Stimulated activated memory B cell treated with anti-CD40 and anti-IgM and Interleukin-4, amounts not matched to agents 10 μg/mL and 1 μg/mL and 100 μg/mL, for 72 hours (primary cell): Measurements from ENCODE around the gene GALK2.

Source experiments
- ATAC-seq: fragments of 150-1000 bp; cut with Tn5 transposase; 2 replicates; pipeline ENCODE4 v1.10.0; 2021
- H3K27ac Mint-ChIP-seq: one replicate; pipeline ENCODE4 v1.8.0; 2022; ENCODE audit warnings: mild to moderate bottlenecking, mixed read lengths
- H3K27me3 Mint-ChIP-seq: one replicate; pipeline ENCODE4 v1.8.0; 2022; ENCODE audit warnings: mixed read lengths
- H3K36me3 Mint-ChIP-seq: one replicate; pipeline ENCODE4 v1.8.0; 2022; ENCODE audit warnings: mixed read lengths
- H3K4me1 Mint-ChIP-seq: one replicate; pipeline ENCODE4 v1.8.0; 2022; ENCODE audit warnings: mixed read lengths
- H3K4me3 Mint-ChIP-seq: one replicate; pipeline ENCODE4 v1.8.0; 2022; ENCODE audit warnings: mild to moderate bottlenecking, moderate library complexity, mixed read lengths
- H3K9me3 Mint-ChIP-seq: one replicate; pipeline ENCODE4 v1.8.0; 2022; ENCODE audit warnings: mixed read lengths

Gene GALK2

DNA sequence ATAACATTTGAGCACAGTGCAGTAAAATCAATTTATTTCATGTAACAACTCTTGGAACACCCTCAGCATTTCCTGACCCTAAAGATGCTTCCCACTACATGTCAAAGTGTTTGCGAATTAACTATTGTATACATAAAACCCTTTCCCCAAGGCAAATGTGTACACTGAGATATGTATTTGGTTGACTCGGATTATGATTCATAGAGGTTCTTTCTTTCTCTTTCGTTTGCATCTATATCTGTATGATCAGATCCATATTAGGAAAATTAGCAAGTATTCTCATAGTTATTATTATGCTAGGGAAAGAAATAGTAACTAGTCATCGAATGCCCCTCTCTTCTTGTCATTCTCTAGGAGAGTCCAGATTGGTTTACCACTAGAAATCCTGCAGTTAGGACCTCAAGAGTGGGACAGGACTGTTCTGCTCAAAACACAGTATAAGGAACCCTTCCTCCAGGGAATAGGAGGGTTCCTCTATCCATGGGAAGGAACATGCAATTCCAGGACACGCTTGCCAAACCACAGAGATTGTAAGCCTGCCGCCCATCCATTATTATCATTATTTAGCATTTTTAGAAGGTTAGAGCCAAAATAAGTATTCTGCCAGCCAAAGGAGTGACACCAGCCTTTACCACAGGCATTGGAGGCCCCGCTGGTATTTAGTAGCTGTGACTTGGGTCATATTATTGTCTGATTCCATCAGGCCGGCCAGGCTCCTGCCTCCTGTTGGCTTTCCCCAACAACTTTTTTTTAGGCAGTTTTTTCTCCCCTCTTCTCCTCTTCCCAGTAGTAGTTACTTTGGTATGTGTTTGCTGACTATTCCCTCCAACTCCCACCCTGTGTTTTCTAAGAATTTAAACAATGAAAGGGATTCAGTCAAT, 100.7 kb downstream of the GALK2 start:
- Mint-ChIP-seq H3K27me3 (no peaks in the 10 kb centered on the region), H3K27ac (no peak overlapping the region), H3K36me3 (peaks cover 29% of the 10 kb centered on the region), H3K9me3 (no peaks in the 10 kb centered on the region), H3K4me1 (no peaks in the 10 kb centered on the region), H3K4me3 (no peak overlapping the region)
- ATAC-seq, result no peak

GRCh38 chr15:49273734-49274318, 103.8 kb downstream of the GALK2 start:
- ATAC-seq, result no peak
- Mint-ChIP-seq H3K36me3 (peaks cover 24% of the 10 kb centered on the region), H3K4me3 (no peak overlapping the region), H3K27ac (no peak overlapping the region), H3K9me3 (no peaks in the 10 kb centered on the region), H3K27me3 (no peaks in the 10 kb centered on the region), H3K4me1 (no peaks in the 10 kb centered on the region)

GRCh38 chr15:49278751-49279150, 108.7 kb downstream of the GALK2 start:
- H3K4me3 Mint-ChIP-seq, result no peak overlapping the region
- ATAC-seq, result no peak
- H3K27ac Mint-ChIP-seq, result no peak overlapping the region
- H3K4me1 Mint-ChIP-seq, result no peaks in the 10 kb centered on the region
- H3K9me3 Mint-ChIP-seq, result no peaks in the 10 kb centered on the region
- H3K36me3 Mint-ChIP-seq, result peaks cover 48% of the 10 kb centered on the region
- no peaks in the 10 kb centered on the region for H3K27me3 Mint-ChIP-seq

GRCh38 chr15:49279521-49280456, 109.7 kb downstream of the GALK2 start:
- Mint-ChIP-seq H3K4me1 (no peaks in the 10 kb centered on the region), H3K9me3 (no peaks in the 10 kb centered on the region), H3K36me3 (peaks cover 55% of the 10 kb centered on the region), H3K4me3 (no peak overlapping the region), H3K27ac (no peak overlapping the region), H3K27me3 (no peaks in the 10 kb centered on the region)
- ATAC-seq, result no peak

DNA sequence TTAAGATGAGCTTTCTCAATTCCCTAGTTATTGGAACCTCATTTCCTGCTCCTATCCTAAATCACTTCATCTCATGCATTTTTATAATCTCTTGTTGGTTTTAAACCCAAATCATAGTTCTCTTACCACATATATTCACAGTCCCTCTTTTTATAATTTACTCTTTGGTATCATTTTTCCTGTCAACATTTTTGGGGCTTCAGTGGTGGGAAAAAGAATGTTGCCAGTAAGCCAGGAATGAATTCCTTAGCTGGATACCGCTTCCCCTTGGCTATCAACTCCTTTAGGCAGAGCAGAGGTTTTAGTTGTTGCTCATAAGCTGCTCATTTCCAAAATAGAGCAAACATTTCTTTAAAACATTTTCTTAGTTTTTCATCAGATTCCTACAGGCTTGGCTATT, 112.3 kb downstream of the GALK2 start:
- H3K4me1 Mint-ChIP-seq, result no peaks in the 10 kb centered on the region
- no peak overlapping the region for H3K27ac Mint-ChIP-seq
- H3K4me3 Mint-ChIP-seq, result no peak overlapping the region
- H3K9me3 Mint-ChIP-seq, result no peaks in the 10 kb centered on the region
- ATAC-seq, result no peak
- no peaks in the 10 kb centered on the region for H3K27me3 Mint-ChIP-seq
- peaks cover 71% of the 10 kb centered on the region for H3K36me3 Mint-ChIP-seq

DNA sequence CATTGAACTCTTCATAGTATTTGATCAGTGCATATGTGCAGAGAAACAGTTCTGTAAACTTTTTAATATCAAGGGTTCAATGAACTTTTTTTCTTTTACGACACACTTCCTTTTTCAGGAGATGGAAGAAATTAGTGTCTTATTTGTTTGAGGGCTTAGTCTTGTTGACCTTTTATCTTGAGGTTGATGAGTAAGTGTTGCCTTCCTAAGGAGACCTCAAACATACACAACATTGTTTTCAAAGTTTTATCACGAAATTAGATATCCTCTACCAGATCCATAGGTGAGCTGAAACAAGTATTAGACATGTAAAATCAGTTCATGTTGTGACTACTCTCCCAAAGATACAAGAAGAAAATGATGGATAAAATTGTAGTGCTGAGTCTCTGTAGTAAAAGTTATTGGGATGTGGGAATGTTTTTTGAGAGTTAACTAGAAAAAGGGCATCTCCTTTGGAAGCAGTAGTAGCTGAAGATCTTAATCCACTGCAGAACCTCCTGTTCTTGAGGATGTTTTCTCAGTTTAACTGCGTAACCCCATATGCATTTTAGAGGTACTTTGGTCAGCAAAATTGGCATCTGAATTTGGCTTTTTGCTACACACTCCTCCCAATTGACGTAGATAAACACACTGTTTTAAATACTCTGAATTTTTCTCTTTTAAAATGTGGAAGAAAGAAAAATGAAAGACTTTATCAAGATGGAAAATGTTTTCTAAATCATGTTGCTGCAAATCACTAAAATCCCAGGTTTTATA, 116.8 kb downstream of the GALK2 start:
- peaks cover 71% of the 10 kb centered on the region for H3K36me3 Mint-ChIP-seq
- no peaks in the 10 kb centered on the region for H3K9me3 Mint-ChIP-seq
- H3K4me3 Mint-ChIP-seq, result no peak overlapping the region
- ATAC-seq, result peak; percentile 64
- no peaks in the 10 kb centered on the region for H3K27me3 Mint-ChIP-seq
- H3K4me1 Mint-ChIP-seq, result no peaks in the 10 kb centered on the region
- H3K27ac Mint-ChIP-seq, result no peak overlapping the region

- Mint-ChIP-seq H3K27ac (no peak overlapping the region), H3K9me3 (no peaks in the 10 kb centered on the region)
- ATAC-seq, result no peak
Measured at GRCh38 chr15:49287481-49287880, 117.4 kb downstream of the GALK2 start.

GRCh38 chr15:49288391-49288790, 118.3 kb downstream of the GALK2 start:
- no peaks in the 10 kb centered on the region for H3K4me1 Mint-ChIP-seq
- no peak for ATAC-seq
- H3K36me3 Mint-ChIP-seq, result peaks cover 69% of the 10 kb centered on the region
- no peaks in the 10 kb centered on the region for H3K27me3 Mint-ChIP-seq
- no peaks in the 10 kb centered on the region for H3K9me3 Mint-ChIP-seq
- no peak overlapping the region for H3K4me3 Mint-ChIP-seq
- H3K27ac Mint-ChIP-seq, result no peak overlapping the region

More at GRCh38 chr15:49287481-49287880, 117.4 kb downstream of the GALK2 start:
- H3K27me3 Mint-ChIP-seq, result no peaks in the 10 kb centered on the region
- peaks cover 71% of the 10 kb centered on the region for H3K36me3 Mint-ChIP-seq
- H3K4me3 Mint-ChIP-seq, result no peak overlapping the region
- no peaks in the 10 kb centered on the region for H3K4me1 Mint-ChIP-seq

DNA sequence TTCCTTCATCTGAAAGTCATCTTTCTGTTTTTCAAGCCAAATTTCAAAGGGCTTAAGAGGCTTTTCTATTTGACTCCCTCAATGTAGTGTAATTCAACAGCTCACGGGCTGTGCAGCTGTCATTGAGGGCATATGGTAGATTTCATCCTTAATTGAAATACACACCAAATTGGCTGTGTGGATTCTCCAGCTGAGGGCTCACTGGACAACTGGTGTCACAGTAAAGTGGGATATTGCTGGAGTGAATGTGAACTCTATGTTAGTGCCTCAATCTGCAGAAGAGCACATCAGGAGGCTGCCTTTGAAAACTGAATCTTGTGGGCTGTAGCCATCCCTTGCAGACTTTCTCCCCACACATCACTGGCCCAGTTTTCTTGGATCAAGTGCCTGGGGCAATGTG, 120.1 kb downstream of the GALK2 start:
- peaks cover 65% of the 10 kb centered on the region for H3K36me3 Mint-ChIP-seq
- H3K9me3 Mint-ChIP-seq, result no peaks in the 10 kb centered on the region
- H3K27ac Mint-ChIP-seq, result no peak overlapping the region
- H3K27me3 Mint-ChIP-seq, result no peaks in the 10 kb centered on the region
- no peak for ATAC-seq
- no peak overlapping the region for H3K4me3 Mint-ChIP-seq
- H3K4me1 Mint-ChIP-seq, result no peaks in the 10 kb centered on the region

DNA sequence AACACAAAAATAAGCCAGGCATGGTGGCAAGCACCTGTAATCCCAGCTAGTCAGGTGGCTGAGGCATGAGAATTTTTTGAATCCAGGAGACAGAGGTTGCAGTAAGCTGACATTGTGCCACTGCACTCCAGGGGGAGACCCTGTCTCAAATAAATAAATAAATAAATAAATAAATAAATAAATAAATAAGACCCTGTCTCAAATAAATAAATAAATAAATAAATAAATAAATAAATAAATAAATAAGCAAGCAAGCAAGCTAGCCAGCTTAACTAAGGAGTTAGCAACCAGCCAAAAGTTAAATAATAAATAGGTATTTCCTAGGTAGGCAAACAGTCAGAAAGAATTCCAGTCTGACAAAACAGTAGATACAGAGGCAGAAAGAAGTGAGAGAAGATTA, 123.9 kb downstream of the GALK2 start:
- H3K4me3 Mint-ChIP-seq, result no peak overlapping the region
- no peak overlapping the region for H3K27ac Mint-ChIP-seq
- no peaks in the 10 kb centered on the region for H3K27me3 Mint-ChIP-seq
- no peak for ATAC-seq
- H3K9me3 Mint-ChIP-seq, result peaks cover 6% of the 10 kb centered on the region
- peaks cover 75% of the 10 kb centered on the region for H3K36me3 Mint-ChIP-seq
- peaks cover under 1% of the 10 kb centered on the region for H3K4me1 Mint-ChIP-seq

DNA sequence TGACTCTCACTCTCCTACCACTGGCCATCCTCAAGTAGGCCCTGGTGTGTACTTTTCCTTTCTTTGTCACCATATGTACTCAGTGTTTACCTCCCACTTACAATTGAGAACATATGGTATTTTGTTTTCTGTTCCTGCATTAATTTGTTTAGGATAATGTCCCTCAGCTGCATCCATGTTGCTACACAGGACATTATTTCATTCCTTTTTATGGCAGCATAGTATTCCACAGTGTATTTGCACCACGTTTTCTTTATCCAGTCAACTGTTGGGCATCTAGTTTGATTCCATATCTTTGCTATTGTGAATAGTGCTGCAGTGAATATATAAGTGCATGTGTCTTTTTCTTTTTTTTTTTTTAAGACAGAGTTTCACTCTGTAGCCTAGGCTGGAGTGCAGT, 126.2 kb downstream of the GALK2 start:
- Mint-ChIP-seq H3K9me3 (peaks cover 8% of the 10 kb centered on the region), H3K27ac (no peak overlapping the region), H3K36me3 (peaks cover 88% of the 10 kb centered on the region), H3K4me3 (no peak overlapping the region), H3K27me3 (no peaks in the 10 kb centered on the region), H3K4me1 (peaks cover 10% of the 10 kb centered on the region)
- ATAC-seq, result no peak

DNA sequence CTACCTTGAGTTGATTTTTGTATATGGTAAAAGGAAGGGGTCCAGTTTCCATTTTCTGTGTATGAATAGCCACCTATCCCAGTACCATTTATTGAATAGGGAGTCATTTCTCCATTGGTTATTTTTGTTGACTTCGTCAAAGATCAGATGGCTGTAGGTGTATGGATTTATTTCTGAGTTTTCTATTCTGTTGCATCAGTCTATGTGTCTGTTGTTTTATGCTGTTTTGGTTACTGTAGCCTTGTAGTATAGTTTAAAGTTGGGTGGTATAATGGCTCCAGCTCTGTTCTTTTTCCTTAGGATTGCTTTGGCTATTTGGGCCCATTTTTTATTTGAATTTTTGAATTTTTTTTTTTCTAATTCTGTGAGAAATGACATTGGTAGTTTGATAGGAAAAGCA, 127.5 kb downstream of the GALK2 start:
- H3K27me3 Mint-ChIP-seq, result no peaks in the 10 kb centered on the region
- no peak overlapping the region for H3K27ac Mint-ChIP-seq
- H3K36me3 Mint-ChIP-seq, result peaks cover 83% of the 10 kb centered on the region
- H3K4me3 Mint-ChIP-seq, result no peak overlapping the region
- ATAC-seq, result no peak
- H3K4me1 Mint-ChIP-seq, result peaks cover 10% of the 10 kb centered on the region
- peaks cover 8% of the 10 kb centered on the region for H3K9me3 Mint-ChIP-seq

- peaks cover 20% of the 10 kb centered on the region for H3K4me1 Mint-ChIP-seq
- ATAC-seq, result no peak
- no peak overlapping the region for H3K4me3 Mint-ChIP-seq
- H3K9me3 Mint-ChIP-seq, result peaks cover 6% of the 10 kb centered on the region
- no peak overlapping the region for H3K27ac Mint-ChIP-seq
- peaks cover 82% of the 10 kb centered on the region for H3K36me3 Mint-ChIP-seq
- H3K27me3 Mint-ChIP-seq, result no peaks in the 10 kb centered on the region
Measured at GRCh38 chr15:49300856-49301255, 130.8 kb downstream of the GALK2 start.

GRCh38 chr15:49301562-49301961, 131.5 kb downstream of the GALK2 start:
- Mint-ChIP-seq H3K27ac (no peak overlapping the region), H3K27me3 (no peaks in the 10 kb centered on the region), H3K4me1 (peaks cover 20% of the 10 kb centered on the region), H3K4me3 (no peak overlapping the region), H3K9me3 (peaks cover 3% of the 10 kb centered on the region), H3K36me3 (peaks cover 78% of the 10 kb centered on the region)
- no peak for ATAC-seq

GRCh38 chr15:49303003-49303402, 133.0 kb downstream of the GALK2 start:
- no peaks in the 10 kb centered on the region for H3K27me3 Mint-ChIP-seq
- peaks cover 20% of the 10 kb centered on the region for H3K4me1 Mint-ChIP-seq
- H3K9me3 Mint-ChIP-seq, result peaks cover 3% of the 10 kb centered on the region
- H3K4me3 Mint-ChIP-seq, result no peak overlapping the region
- no peak for ATAC-seq
- peaks cover 73% of the 10 kb centered on the region for H3K36me3 Mint-ChIP-seq
- no peak overlapping the region for H3K27ac Mint-ChIP-seq
